Renal pelvis (tissue), 12 donors: ENCODE data around the gene TLR8. TPM values are rescaled to one million over a fixed set of nuclear protein-coding genes. Genes with fewer than 3 reads are reported as not detected.
A peak's percentile ranks its signal among the peaks of the same experiment; 100 is the strongest.

Experiments
- DNase-seq: peaks from one replicate; pipeline ENCODE4 v3.0.0-alpha.2; 2013
- long read RNA-seq, 16 experiments: transcript quantifications; one replicate each; lab custom pipeline, GENCODE V29; 2026
- polyA plus RNA-seq, 3 donors: library from polyadenylated mRNA; unstranded; fragments of 120-200 nt; gene quantifications; one replicate each; pipeline ENCODE4 v1.2.1, GENCODE V29; 2013; ENCODE audit not compliant: insufficient read length in 3 of 3

TLR8 gene
- polyA plus RNA-seq: under 1 TPM; 0.23 to 0.33 (median 0.31) TPM
- long read RNA-seq, donor 1: 0 reads
- long read RNA-seq, donor 2: 0 reads
- long read RNA-seq, donor 3: 0 reads
- long read RNA-seq, donor 4: 0 reads
- long read RNA-seq, donor 5: 0 reads
- long read RNA-seq, donor 6: 0 reads
- long read RNA-seq, donor 7: 0 reads
- long read RNA-seq, donor 8: 0 reads
- long read RNA-seq, donor 9: 0 reads
- long read RNA-seq, donor 10: 0 reads
- long read RNA-seq, donor 11: 0 reads
- long read RNA-seq, donor 12: 0 reads
- long read RNA-seq, donor 13: 0 reads
- long read RNA-seq, donor 14: 0 reads
- long read RNA-seq, donor 15: 0 reads
- long read RNA-seq, donor 16: 0 reads

GRCh38 chrX:12906046-12906761 lies at the start of gene TLR8:
Gene TLR8, plus strand, starts transcription at chrX:12906620. Its CDS starts 87 bp downstream, at chrX:12906707.
- DNase-seq: no peak

GRCh38 chrX:12865359-12865758 lies 41.1 kb upstream of the TLR8 start:
- DNase-seq: no peak

GRCh38 chrX:12866451-12867377 lies 39.7 kb upstream of the TLR8 start, which contains the start of gene TLR7:
Gene TLR7, plus strand, starts transcription at chrX:12867072. Its CDS starts 507 bp downstream, at chrX:12867579.
- DNase-seq: no peak

- no peak for DNase-seq
Measured at GRCh38 chrX:12867685-12868084, 38.7 kb upstream of the TLR8 start.

GRCh38 chrX:12868747-12869146 lies 37.7 kb upstream of the TLR8 start:
- no peak for DNase-seq

GRCh38 chrX:12871257-12871656 lies 35.2 kb upstream of the TLR8 start:
- DNase-seq: no peak

GRCh38 chrX:12872741-12873140 lies 33.7 kb upstream of the TLR8 start:
- no peak for DNase-seq

GRCh38 chrX:12874581-12874980 lies 31.8 kb upstream of the TLR8 start:
- DNase-seq: no peak

- no peak for DNase-seq
Measured at GRCh38 chrX:12877386-12877785, 29.0 kb upstream of the TLR8 start.

GRCh38 chrX:12878536-12878935 lies 27.9 kb upstream of the TLR8 start:
- DNase-seq: no peak

- no peak for DNase-seq
Measured at GRCh38 chrX:12881914-12882313, 24.5 kb upstream of the TLR8 start.

- no peak for DNase-seq
Measured at GRCh38 chrX:12885508-12885907, 20.9 kb upstream of the TLR8 start.

GRCh38 chrX:12886545-12886944 lies 19.9 kb upstream of the TLR8 start:
- DNase-seq: no peak

GRCh38 chrX:12887141-12887540 lies 19.3 kb upstream of the TLR8 start:
- DNase-seq: no peak

GRCh38 chrX:12887767-12888166 lies 18.7 kb upstream of the TLR8 start:
- no peak for DNase-seq

GRCh38 chrX:12890467-12890866 lies 16.0 kb upstream of the TLR8 start:
- no peak for DNase-seq

- no peak for DNase-seq
Measured at GRCh38 chrX:12891171-12891570, 15.2 kb upstream of the TLR8 start.

- no peak for DNase-seq
Measured at GRCh38 chrX:12891915-12892506, 14.4 kb upstream of the TLR8 start.

- no peak for DNase-seq
Measured at GRCh38 chrX:12892716-12893115, 13.7 kb upstream of the TLR8 start.

GRCh38 chrX:12894074-12895030 lies 12.1 kb upstream of the TLR8 start:
- DNase-seq: peak; percentile 19

- DNase-seq: no peak
Measured at GRCh38 chrX:12895866-12896265, 10.6 kb upstream of the TLR8 start.
